SJCRH30 (cell line): ENCODE results near the gene EEF2K. TPM values are rescaled to one million over a fixed set of nuclear protein-coding genes. Genes with fewer than 3 reads are reported as not detected.

Source experiments
- DNase-seq, 2 experiments: peaks; one replicate each; pipeline ENCODE4 v3.0.0-alpha.2; 2015 to 2020
- H3K27ac ChIP-seq: fragments of 250-450 bp; sonication (Bioruptor Pico); 2 replicates; pipeline ENCODE4 v1.5.1; 2020; ENCODE audit warnings: mild to moderate bottlenecking, moderate library complexity
- H3K27me3 ChIP-seq: fragments of 250-450 bp; sonication (Bioruptor Pico); 2 replicates; pipeline ENCODE4 v1.5.1; 2020; ENCODE audit warnings: mild to moderate bottlenecking, moderate library complexity
- H3K36me3 ChIP-seq: fragments of 250-450 bp; sonication (Bioruptor Pico); 2 replicates; pipeline ENCODE4 v1.5.1; 2020; ENCODE audit warnings: mild to moderate bottlenecking, moderate library complexity
- H3K4me1 ChIP-seq: fragments of 250-450 bp; sonication (Bioruptor Pico); 2 replicates; pipeline ENCODE4 v1.5.1; 2020; ENCODE audit warnings: mild to moderate bottlenecking, moderate library complexity
- H3K4me3 ChIP-seq: fragments of 250-450 bp; sonication (Bioruptor Pico); 2 replicates; pipeline ENCODE4 v1.5.1; 2020; ENCODE audit warnings: mild to moderate bottlenecking, moderate library complexity
- H3K9me3 ChIP-seq: fragments of 250-450 bp; sonication (Bioruptor Pico); replicated peaks from 2 replicates; pipeline ENCODE4 v1.5.1; 2020; ENCODE audit warnings: mild to moderate bottlenecking, moderate library complexity
- total RNA-seq: library from RNA; depleted of rRNA; stranded (reverse); fragments of >200 nt; shearing (Covaris generic); gene quantifications from 2 replicates; pipeline ENCODE4 v1.2.3, GENCODE V29; 2014

EEF2K gene
- total RNA-seq, 1 experiment from 2014 or later = 23.0 TPM

- no peak for DNase-seq
- Histone ChIP-seq H3K4me1 (no peaks in the 10 kb centered on the region), H3K27me3 (no peaks in the 10 kb centered on the region), H3K36me3 (peaks cover 10% of the 10 kb centered on the region), H3K9me3 (no peaks in the 10 kb centered on the region), H3K4me3 (no peak overlapping the region), H3K27ac (no peak overlapping the region)
Measured at GRCh38 chr16:22324787-22325597, 118.9 kb downstream of the EEF2K start.

- H3K27ac ChIP-seq = no peak overlapping the region
- H3K4me1 ChIP-seq = no peaks in the 10 kb centered on the region
- no peaks in the 10 kb centered on the region for H3K9me3 ChIP-seq
- no peaks in the 10 kb centered on the region for H3K27me3 ChIP-seq
- peaks cover 7% of the 10 kb centered on the region; the same call in 1 of the 2 replicates for H3K36me3 ChIP-seq
- no peak for DNase-seq
- H3K4me3 ChIP-seq = no peak overlapping the region
Measured at GRCh38 chr16:22325598-22326368, 119.7 kb downstream of the EEF2K start.

- no peak overlapping the region for H3K27ac ChIP-seq
- no peaks in the 10 kb centered on the region for H3K27me3 ChIP-seq
- H3K9me3 ChIP-seq = no peaks in the 10 kb centered on the region
- H3K4me3 ChIP-seq = no peak overlapping the region
- H3K4me1 ChIP-seq = no peaks in the 10 kb centered on the region
- no peak for DNase-seq
- peaks cover 9% of the 10 kb centered on the region; the same call in 1 of the 2 replicates for H3K36me3 ChIP-seq
Measured at GRCh38 chr16:22326369-22326652, 120.2 kb downstream of the EEF2K start.

DNA sequence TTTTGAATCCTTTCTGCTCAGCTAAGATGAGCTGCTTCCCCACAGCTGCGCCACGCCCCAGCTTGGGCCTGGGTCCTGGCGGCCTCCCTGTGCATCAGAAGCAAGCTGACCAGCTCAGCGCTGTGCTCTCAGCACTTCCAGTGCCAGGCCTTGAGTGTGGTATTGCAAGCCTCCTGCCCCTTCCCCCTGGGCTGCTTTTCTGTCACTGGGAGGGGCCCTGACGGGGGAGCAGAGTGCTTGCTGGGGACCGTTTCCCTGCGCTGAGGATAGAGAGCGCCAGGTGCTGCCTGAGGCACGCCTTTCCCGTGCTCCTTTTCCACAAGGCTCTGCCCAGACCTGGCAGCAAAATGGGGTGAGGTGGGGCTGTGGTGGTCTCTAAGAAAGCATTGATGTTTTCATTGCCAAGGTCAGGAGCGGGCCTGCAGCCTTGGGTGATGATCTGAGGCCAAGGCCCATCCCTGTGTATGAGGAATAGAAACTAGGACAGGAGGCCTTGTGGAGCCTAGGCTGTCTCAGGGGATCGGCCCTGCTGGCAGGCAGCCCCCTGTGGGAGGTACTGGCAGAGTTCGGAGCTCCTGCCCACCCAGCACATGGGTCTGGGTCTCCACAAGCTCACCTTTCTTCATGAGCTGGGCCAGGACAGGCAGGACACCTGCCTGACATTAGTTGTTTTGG, 120.8 kb downstream of the EEF2K start:
- H3K36me3 ChIP-seq = peaks cover 13% of the 10 kb centered on the region
- no peak for DNase-seq
- H3K27me3 ChIP-seq = no peaks in the 10 kb centered on the region
- H3K9me3 ChIP-seq = no peaks in the 10 kb centered on the region
- no peak overlapping the region for H3K27ac ChIP-seq
- H3K4me1 ChIP-seq = no peaks in the 10 kb centered on the region
- H3K4me3 ChIP-seq = no peak overlapping the region

DNA sequence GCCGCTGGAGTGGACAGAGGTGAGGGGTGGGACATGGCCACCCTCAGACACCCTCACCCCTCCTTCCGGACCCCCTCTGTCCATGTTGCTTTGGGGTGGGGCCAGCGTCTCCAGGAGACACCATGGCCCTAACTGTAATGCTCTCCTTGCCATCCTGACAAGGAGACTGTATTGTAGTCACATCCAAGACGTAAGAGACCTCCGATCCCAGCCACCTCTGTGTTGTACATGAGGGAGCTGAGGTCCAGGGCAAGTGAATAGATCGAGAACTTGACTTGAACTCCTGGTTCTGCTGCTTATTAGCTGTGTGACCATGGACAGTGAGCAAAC, 121.3 kb downstream of the EEF2K start:
- Histone ChIP-seq H3K4me1 (no peaks in the 10 kb centered on the region), H3K4me3 (no peak overlapping the region), H3K9me3 (no peaks in the 10 kb centered on the region), H3K36me3 (peaks cover 18% of the 10 kb centered on the region), H3K27me3 (no peaks in the 10 kb centered on the region), H3K27ac (no peak overlapping the region)
- no peak for DNase-seq

DNA sequence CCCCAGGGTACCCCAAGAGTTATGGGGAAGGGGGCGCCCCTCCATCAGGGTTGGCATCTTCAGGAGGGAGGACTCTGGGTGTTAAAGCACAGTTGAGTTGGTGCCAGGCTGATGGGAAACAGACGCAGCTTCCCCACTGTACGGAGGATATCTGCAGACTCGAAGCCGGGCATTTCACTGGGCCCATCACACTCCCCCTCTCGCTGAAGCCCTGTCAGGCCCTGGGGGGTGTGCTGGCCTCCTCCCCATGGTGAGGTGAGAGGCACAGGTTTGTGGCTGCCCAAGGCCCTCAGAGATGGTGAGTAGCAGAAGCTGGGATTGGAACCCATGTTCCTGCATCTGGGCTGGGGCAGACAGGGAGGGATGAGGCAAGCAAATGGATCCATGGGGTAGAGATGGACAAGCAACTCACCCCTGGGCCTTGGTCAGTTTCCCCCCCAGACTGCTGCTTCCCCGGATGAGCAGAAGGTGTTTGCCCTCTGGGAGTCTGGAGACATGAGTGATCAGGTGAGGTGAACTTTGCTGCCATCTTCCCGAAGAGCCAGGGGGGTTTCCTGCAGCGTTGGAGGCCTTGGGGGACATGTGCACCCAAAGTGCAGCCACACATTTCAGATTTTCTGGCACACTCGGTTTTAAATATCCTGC, 122.1 kb downstream of the EEF2K start:
- peaks cover 21% of the 10 kb centered on the region for H3K36me3 ChIP-seq
- DNase-seq = no peak

DNA sequence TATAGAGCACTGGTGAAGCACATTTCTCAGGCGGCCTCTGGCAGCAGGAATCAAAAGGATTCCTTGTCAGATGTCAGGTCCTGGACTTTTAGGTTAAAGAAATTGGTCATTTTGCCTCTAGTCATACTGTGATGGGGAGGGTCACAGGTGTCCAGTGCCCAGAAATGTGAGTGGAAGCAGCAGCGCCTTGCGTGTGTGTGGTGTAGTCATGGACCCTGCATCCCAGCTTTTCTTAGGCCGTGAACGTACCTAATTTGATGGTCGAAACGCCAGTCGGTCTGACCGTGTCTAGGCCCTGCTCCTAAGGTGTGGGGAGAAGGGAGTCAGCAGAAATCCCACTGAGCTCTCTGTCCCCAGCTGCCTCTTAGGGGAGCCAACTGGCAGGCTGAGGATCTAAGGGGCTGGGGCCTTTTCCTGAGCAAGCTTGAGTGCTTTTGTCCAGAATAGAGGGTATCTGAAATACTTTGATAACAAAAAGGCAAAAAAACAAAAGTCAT, 123.2 kb downstream of the EEF2K start:
- no peak overlapping the region for H3K27ac ChIP-seq
- H3K4me3 ChIP-seq = no peak overlapping the region
- DNase-seq = no peak
- no peaks in the 10 kb centered on the region for H3K27me3 ChIP-seq
- H3K36me3 ChIP-seq = peaks cover 28% of the 10 kb centered on the region
- no peaks in the 10 kb centered on the region for H3K4me1 ChIP-seq
- no peaks in the 10 kb centered on the region for H3K9me3 ChIP-seq

More for the DNA sequence above, 122.1 kb downstream of the EEF2K start:
- H3K27me3 ChIP-seq = no peaks in the 10 kb centered on the region
- no peaks in the 10 kb centered on the region for H3K4me1 ChIP-seq
- no peak overlapping the region for H3K4me3 ChIP-seq
- no peak overlapping the region for H3K27ac ChIP-seq
- H3K9me3 ChIP-seq = no peaks in the 10 kb centered on the region

- Histone ChIP-seq H3K27ac (no peak overlapping the region), H3K36me3 (peaks cover 39% of the 10 kb centered on the region), H3K9me3 (no peaks in the 10 kb centered on the region), H3K4me3 (no peak overlapping the region), H3K27me3 (no peaks in the 10 kb centered on the region), H3K4me1 (no peaks in the 10 kb centered on the region)
- no peak for DNase-seq
Measured at GRCh38 chr16:22330326-22330725, 124.2 kb downstream of the EEF2K start.

DNA sequence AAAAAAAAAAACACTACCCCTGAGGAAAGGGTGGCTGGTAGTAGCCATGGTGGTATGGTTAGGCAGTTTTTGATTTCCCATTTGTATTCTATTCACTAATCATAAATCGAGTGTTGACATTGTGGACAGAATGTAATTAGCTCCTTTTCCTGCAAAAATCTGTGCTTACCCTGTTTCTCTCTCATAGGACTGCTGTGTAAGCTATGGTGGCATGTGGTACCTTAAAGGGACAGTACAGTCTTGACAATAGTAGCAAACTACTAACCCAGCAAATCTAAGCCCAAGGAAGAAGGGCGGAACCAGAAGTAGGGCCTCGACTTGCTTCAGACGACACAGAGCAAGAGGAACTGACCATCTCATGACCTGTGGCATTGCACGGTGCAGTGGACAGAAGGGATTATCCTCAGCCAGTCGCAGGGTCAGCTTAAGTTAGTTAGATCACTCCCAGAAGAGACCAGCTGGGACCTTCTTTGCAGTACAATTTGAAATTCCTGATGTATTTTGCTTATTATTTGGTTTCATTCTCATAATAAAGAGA, 127.4 kb downstream of the EEF2K start:
- H3K27me3 ChIP-seq = no peaks in the 10 kb centered on the region
- H3K4me1 ChIP-seq = no peaks in the 10 kb centered on the region
- H3K27ac ChIP-seq = no peak overlapping the region
- no peaks in the 10 kb centered on the region for H3K9me3 ChIP-seq
- peaks cover 46% of the 10 kb centered on the region for H3K36me3 ChIP-seq
- no peak for DNase-seq
- no peak overlapping the region for H3K4me3 ChIP-seq

GRCh38 chr16:22335668-22336246, 129.7 kb downstream of the EEF2K start:
- no peak for DNase-seq
- Histone ChIP-seq H3K4me1 (no peaks in the 10 kb centered on the region), H3K9me3 (no peaks in the 10 kb centered on the region), H3K4me3 (no peak overlapping the region), H3K27ac (no peak overlapping the region), H3K27me3 (no peaks in the 10 kb centered on the region), H3K36me3 (peaks cover 46% of the 10 kb centered on the region)

DNA sequence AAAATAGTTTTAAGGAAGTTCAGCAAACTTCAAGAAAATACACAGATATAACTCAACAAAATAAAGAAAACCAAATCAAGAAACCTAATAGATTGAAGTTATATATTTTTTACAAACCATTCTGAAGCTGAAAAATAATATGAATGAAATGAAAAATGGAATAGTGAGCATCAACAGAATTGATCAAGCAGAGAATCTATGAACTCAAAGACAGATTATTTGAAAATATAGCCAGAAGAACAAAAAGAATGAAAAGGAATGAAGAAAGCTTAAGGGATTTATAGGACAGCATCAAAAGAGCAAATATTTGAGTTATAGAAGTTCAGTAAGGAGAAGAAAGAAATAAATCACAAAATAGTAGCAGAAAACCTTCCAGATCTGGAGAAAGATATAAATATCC, 130.5 kb downstream of the EEF2K start:
- no peaks in the 10 kb centered on the region for H3K27me3 ChIP-seq
- H3K36me3 ChIP-seq = peaks cover 43% of the 10 kb centered on the region
- no peaks in the 10 kb centered on the region for H3K4me1 ChIP-seq
- no peak for DNase-seq
- H3K9me3 ChIP-seq = no peaks in the 10 kb centered on the region
- no peak overlapping the region for H3K27ac ChIP-seq
- H3K4me3 ChIP-seq = no peak overlapping the region

DNA sequence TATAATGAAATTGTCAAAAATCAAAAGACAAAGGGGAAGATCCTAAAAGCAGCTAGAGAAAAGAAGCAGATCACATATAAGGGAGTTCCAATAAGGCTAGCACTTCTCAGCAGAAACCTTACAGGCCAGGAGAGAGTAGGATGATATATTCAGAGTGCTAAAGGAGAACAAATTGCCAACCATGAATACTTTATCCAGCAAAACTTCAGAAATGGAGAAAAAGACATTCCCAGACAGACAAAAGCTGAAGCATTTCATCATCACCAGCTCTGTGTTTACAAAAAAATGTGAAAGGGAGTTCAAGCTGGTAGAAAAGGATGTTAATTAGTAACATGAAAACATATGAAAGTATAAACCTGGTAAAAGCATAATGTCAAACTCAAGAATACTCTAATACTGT, 131.0 kb downstream of the EEF2K start:
- Histone ChIP-seq H3K27me3 (no peaks in the 10 kb centered on the region), H3K36me3 (peaks cover 39% of the 10 kb centered on the region)

DNA sequence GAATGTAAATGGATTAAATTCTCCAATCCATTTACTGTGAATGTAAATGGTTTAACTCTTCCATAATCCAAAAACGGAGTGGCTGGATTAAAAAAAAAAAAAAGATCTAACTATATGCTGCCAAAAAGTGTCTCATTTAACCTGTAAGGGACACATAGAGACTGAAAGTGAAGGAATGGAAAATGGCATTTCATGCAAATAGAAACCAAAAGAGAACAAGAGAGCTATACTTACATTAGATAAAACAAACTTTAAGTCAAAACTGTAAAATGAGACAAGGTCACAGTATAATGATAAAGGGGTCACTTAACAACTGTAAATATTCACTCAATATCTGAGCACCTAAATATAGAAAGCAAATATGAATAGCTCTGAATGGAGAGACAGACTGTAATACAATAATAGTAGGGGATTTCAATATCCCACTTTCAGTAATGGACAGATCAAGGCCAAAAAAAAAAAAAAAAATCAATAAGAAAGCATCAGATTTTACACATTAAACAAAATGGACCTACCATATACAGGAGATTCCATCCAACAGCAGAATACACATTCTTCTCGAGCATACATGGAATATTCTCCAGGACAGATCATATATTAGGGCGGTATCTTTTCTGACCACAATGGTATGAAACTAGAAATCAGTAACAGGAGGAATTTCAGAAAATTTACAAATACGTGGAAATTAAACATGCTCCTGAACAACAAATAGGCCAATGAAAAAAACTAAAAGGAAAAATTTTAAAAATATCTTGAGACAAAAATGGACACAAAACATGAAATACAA, 132.0 kb downstream of the EEF2K start:
- Histone ChIP-seq H3K4me3 (no peak overlapping the region), H3K27ac (no peak overlapping the region), H3K9me3 (no peaks in the 10 kb centered on the region), H3K27me3 (no peaks in the 10 kb centered on the region), H3K36me3 (peaks cover 32% of the 10 kb centered on the region), H3K4me1 (no peaks in the 10 kb centered on the region)
- no peak for DNase-seq

More for the DNA sequence above, 131.0 kb downstream of the EEF2K start:
- DNase-seq = no peak
- H3K4me1 ChIP-seq = no peaks in the 10 kb centered on the region
- no peak overlapping the region for H3K27ac ChIP-seq
- H3K4me3 ChIP-seq = no peak overlapping the region
- no peaks in the 10 kb centered on the region for H3K9me3 ChIP-seq
